ENCODE measurements around the gene ZBTB46.
A peak's percentile ranks its signal among the peaks of the same experiment; 100 is the strongest.
"Not testable (repeated sequence)": the region's sequence is repeated elsewhere in the genome, so short reads cannot be mapped to it uniquely, and the experiment has no call there.

ZBTB46 gene

DNA sequence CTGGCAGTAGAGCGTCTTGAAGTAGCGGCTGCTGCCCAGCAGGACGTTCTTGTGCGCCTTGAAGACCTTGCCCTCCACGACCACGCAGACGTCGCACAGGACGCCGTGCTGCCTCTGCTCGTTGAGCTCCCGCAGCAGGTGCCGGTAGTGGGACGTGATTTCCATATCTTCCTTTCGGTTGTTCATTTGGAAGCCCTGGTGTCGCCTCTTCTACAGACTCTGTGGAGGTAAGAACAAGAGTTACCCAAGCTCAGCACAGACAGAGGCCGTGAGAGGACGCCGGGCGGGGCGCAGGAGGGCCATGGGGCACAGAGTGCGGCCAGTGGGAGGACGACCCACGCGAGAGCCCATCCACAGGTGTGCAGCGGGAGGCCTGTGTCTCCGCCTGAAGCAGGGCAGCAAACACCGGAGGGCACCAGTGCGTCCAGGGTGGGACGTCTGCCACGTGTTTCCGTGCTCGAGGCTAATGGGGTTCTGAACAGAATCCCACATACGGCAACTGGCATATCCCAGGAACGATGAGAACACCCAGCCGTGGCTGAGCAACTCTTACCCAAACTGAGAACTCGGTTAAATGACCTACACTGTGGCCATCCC, 40.4 kb downstream of the ZBTB46 start:
- DNase-seq (ENCODE audit: low read depth in 2 of 3, low spot score in 2 of 3) = no peak

DNA sequence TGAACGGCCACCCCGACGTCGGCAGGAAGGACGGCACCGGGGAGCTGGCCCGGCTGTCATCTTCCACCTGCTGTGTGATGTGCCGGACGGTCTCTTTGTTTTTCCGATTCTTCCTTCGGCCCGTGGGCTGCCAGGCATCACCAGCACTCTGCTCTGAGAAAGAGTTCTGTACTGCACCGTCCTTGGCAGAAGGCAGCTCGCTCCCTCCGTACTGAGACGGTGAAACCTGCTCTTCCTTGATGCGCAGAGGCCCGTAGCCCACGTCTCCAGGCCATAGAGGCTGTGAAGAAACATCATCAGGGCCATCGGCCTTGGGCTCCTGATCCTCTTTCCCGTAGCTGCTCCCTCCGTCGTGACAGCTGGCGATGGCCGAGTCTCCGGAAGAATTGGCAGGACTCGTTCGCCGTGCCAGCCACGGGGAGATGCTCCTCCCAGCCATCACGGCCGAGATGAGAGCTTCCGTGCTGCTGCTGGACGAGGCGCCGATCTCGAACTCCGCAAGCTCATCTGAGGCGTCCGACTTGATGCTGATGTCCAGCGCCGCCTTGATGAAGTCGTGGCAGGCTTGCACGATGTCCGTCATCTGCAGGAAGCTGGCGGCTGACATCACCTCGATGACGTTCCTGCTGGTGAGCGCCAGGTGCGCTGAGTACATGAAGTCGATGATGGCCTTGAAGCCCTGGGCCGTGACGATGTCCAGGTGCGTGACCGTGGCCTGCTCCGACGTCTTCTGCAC, 41.1 kb downstream of the ZBTB46 start:
- no peak for DNase-seq (ENCODE audit: low read depth in 2 of 3, low spot score in 2 of 3)

DNA sequence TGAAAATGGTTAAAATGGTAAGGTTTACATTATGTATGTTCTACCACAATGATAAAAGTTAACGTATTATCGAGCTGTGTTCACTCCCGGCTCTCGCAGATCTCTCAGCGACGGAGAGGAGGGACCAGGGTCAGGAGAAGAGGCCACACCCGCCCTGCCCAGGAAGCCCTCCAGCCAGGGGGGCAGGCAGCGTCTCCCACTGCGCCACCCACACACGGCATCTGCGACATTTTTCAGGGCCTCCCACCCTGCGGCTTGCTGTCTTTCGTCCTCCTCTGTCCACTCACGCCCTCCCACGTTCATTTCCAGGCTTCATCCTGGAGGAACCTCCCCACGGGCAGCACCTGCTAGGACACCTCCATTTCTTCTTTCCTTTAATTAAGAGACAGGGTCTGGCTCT, 43.3 kb downstream of the ZBTB46 start:
- DNase-seq (ENCODE audit: low read depth in 2 of 3, low spot score in 2 of 3) = no peak

DNA sequence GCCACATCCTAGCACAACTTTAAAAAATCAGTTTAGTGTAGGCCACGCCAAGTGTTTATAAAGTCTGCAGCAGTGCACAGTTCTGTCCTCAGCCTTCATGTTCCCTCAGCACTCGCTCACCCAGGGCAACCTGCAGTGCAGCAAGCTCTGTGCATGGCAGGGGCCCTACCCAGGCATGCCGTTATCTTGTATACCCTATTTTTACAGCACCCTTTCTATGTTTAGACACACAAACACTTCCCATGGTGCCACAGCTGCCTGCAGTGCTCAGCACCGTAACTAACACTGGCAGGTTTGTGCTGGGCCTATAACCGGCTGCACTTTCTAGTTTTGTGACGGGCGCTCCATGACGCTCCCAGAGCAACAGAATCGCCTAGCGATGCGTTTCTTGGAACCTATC, 43.8 kb downstream of the ZBTB46 start:
- DNase-seq (ENCODE audit: low read depth in 2 of 3, low spot score in 2 of 3) = no peak

GRCh38 chr20:63785691-63786131, 45.4 kb downstream of the ZBTB46 start:
- no peak for DNase-seq (ENCODE audit: low read depth in 2 of 3, low spot score in 2 of 3)

GRCh38 chr20:63783970-63784369, 47.1 kb downstream of the ZBTB46 start:
- DNase-seq (ENCODE audit: low read depth in 2 of 3, low spot score in 2 of 3) = no peak

DNA sequence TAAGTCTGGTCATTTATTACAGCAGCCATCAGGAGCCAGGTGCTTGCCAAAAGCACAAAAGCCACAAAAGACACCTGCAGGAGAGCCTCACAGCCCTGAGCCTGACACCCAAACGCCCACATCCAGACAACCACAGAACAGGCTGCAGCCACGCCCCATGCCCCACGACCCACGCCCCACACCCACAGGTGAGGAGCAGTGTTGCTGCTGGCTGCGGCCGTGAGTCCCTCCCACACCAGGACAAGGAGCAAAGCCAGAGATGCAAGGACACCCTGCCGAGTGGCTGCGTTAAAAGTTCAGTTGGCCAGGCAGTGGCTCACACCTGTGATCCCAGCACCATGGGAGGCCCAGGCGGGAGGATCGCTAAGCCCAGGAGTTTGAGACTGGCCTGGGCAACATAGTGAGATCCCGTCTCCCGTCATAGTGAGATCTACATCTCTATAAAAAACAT, 48.5 kb downstream of the ZBTB46 start:
- no peak for DNase-seq (ENCODE audit: low read depth in 2 of 3, low spot score in 2 of 3)

DNA sequence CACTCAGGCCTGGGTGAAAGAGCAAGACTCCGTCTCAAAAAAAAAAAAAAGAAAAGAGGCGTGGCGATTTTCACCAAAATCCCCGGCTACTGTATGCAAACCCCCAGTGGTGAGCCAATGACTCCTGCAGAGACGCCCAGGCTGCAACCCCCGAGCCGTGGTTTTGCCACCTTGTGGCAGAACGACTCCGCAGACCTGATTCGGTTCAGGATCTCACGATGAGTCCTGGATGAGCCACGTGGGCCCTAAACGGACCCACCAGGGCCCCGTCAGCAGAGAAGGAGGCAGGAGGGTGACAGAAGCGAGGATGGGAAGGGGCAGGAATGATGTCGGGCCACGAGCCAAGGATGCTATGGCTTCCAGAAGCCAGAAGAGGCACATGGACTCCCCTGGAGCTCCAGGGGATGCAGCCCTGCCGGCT, 49.0 kb downstream of the ZBTB46 start:
- peak in 1 of 3 experiments; percentile 15 for DNase-seq (ENCODE audit: low read depth in 2 of 3, low spot score in 2 of 3)

DNA sequence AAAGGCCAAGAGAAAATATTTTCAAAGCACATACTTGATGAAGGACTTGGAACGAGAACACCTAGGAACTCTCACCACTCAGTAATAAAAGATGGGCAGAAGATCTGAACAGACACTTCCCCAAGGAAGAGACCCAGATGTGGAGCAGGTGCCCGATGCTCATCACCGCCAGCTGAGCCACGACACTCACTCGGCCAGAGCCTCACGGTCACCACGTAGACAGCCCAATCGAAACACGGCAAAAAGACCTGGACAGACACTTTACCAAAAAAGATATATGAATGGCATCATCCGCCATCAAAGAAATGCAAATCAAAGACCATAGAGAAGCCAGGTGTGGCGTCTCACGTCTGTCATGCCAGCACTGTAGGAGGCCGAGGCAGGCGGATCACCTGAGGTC, 49.9 kb downstream of the ZBTB46 start:
- no peak for DNase-seq (ENCODE audit: low read depth in 2 of 3, low spot score in 2 of 3)

DNA sequence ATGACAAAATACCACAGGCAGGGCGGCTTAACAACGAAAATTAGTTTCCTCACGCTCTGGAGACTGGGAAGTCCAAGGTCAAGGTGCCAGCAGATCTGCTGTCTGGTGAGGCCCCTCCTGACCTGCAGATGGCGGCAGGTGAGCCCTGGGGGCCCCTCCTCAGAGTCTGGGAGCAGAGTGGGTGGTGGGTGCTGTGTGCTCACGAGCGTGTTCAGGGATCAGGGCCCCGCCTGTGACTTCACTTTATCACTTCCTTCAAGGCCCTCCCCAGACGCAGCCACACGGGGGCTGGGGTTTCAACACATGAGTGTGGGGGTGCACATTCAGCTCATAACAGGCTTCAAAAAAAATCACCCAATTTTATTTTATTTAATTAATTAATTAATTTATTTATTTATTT, 52.2 kb downstream of the ZBTB46 start:
- no peak for DNase-seq (ENCODE audit: low read depth in 2 of 3, low spot score in 2 of 3)

DNA sequence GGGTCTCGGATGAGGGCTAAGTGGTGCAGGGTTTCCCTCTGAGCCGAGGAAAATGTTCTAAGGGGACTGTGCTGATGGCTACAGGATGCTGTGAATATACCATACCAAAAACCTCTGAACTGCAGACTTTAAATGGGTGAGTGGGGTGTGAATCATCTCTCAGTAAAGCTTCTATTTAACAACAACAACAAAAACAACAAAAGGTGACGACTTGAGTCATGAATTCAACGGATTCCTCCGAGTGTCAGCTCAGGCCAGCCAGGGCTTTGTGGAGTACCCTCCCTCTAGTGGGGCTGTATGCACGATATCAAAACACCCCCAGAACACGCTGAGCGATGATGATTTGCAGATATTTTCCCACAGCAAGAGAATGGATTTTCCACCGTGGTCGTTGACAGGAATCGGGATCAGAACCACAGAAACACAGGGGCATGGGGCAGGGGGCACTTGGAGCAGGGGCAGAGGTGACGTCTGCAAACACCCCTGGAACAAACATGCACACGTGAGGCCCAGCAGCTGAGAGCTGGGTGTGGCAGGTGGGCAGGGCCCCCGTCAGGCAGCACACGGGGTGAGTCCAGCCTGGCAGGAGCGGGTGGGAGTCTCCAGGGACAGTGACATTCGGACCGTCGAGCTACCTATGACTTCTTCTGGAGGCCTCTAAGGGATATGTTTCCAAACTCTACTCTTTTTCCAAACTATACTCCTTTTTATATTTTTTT, 52.9 kb downstream of the ZBTB46 start:
- no peak for DNase-seq (ENCODE audit: low read depth in 2 of 3, low spot score in 2 of 3)

DNA sequence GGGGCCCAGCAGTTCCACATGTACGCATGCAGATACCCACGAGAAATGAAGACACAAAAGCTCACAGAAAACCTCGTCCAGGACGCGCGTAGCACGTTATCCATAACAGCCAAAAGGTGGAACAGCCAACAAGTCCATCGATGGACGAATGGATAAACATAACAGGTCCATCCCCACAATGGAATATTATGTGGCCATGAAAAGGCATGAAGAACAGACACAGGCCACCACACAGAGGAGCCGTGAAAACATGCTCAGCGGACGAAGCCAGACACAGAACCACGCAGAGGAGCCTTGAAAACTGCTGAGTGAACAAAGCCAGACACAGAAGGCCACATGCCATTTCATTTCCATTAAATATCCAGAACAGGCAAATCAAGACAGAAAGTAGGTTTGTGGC, 53.5 kb downstream of the ZBTB46 start:
- DNase-seq (ENCODE audit: low read depth in 2 of 3, low spot score in 2 of 3) = no peak

DNA sequence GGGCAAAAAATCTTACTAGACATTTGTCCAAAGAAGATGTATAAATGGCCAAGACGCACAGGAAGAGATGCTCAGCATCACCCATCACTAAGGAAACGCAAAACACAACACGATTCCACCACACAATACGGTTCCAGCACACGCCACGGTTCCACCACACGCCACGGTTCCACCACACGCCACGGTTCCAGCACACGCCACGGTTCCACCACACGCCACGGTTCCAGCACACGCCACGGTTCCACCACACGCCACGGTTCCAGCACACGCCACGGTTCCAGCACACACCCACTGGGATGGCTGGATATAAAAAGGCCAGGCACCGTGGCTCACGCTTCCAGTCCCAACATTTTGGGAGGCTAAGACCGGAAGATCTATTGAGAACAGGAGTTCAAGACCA, 54.2 kb downstream of the ZBTB46 start:
- DNase-seq (ENCODE audit: low read depth in 2 of 3, low spot score in 2 of 3) = not testable (repeated sequence)

DNA sequence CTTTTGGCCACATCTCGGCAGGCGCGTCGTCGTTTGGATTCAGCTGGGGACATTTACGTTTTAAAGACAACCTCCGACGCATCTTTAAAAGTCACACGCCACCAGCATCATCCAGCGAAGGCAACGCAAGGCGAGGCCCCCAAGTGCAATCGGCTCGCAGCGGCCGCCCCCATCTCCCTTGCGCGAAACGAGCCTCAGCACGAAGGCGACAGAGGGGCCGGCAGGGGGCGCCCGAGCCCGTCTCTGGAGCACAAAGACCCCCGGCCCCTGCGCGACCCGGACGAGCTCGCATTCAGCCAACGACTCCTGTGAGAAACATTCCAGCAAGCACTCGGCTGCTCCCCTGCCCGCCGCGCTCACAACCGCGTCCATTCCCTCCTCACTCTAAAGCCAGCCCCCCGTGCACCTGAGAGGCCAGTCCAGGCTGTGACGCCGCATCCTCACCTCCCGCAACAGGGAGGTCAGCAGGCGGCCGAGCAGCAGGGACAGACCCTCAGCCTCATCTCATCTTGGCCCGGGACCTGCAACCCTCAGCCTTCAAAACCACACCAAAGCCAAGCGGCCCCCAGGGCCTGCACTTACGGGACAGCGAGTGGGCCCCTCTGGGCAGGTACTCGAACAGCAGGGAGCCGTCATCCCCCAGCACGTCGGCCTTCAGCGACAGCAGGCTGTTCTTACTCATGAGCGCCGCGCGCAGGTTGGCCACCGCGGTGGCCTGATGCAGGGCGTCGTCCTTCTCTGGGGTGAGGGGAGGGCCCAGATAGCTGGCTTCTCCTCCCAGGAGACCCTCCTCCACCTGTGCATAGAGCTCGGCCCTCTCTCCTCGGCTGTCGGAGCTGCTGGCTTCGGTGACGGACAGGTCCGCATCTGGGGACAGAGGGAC, 55.7 kb downstream of the ZBTB46 start:
- no peak for DNase-seq (ENCODE audit: low read depth in 2 of 3, low spot score in 2 of 3)

DNA sequence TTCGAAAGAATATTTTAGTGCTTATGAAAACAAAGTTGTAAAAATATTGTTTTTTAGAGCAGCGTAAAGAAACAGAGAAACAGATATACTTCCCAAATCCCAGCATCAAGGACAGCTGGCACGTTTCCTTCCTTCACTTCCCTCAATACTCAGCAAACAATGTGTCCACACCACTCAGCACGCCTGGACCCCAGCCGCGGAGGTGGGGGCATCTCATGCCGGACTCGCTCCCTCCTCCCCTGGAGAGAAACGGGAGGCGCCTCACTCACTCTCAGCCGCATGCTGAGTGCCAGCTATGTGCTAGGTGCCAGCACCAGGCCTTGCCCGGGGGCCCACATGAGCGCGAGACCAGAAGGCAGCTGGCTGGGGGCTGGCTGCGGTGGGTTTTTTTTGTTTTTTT, 56.8 kb downstream of the ZBTB46 start:
- no peak for DNase-seq (ENCODE audit: low read depth in 2 of 3, low spot score in 2 of 3)

DNA sequence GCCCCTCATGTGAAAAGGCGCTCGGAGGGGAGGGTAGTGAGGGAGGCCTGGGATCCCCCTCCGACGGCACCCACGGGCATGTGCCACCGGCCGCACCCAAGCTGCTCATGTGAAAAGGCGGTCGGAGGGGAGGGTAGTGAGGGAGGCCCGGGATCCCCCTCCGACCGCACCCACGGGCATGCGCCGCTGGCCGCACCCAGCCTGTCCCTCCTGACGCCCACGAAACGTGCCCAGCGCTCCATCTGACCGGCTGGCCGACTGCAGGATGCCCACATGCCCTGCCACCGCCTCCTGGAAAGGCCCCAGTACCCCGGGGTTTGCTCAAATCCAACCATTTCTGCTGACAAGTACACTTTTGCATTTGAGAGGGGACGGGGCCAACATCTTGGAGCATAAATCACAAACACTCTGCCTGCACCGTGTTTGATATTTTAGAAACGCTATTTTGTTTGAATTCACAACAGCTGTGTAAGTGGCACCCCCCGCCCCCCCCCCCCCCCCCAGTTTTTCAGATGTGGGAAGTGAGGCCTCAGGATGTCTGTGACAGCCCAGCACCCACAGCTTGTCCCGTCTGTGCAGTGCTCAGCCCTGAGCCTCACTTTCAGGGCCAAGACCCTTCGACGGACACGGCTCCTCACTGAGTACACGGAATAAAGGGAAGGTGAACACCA, 57.4 kb downstream of the ZBTB46 start:
- DNase-seq (ENCODE audit: low read depth in 2 of 3, low spot score in 2 of 3) = no peak

- DNase-seq (ENCODE audit: low read depth in 2 of 3, low spot score in 2 of 3) = no peak
Measured at GRCh38 chr20:63772781-63773518, 58.1 kb downstream of the ZBTB46 start.

DNA sequence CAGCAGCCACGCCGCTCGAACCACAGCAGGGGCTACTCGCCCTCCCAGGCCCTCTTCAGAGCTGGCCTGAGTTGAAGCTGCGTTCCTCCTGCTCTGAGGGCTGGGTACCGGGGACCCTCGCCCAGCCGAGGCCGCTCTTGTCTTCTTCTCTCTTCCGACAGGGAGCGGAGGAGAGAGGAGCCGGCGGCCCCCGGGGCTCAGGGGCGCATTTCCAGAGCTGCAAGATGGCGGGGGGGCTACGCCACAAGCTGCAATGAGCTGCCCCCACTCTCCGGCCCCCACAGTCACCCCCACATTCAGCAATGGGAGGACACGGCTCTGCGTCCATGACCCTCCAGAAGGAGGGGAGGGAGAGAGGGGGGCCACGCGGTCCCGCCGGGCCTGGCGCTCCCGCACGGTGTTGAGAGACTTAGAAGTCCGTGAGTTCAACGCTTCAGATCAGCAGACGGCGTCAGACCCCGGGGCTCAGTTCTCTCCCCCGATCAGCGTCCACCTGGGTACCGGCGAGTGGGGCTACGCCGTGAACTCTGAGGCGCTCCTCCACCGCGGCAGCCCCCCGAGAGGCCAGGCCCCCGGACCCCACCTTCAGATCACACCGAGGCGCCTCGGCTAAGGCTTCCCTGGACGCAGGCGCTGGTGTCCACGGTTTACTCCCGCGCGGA, 59.9 kb downstream of the ZBTB46 start:
- DNase-seq (ENCODE audit: low read depth in 2 of 3, low spot score in 2 of 3) = no peak

DNA sequence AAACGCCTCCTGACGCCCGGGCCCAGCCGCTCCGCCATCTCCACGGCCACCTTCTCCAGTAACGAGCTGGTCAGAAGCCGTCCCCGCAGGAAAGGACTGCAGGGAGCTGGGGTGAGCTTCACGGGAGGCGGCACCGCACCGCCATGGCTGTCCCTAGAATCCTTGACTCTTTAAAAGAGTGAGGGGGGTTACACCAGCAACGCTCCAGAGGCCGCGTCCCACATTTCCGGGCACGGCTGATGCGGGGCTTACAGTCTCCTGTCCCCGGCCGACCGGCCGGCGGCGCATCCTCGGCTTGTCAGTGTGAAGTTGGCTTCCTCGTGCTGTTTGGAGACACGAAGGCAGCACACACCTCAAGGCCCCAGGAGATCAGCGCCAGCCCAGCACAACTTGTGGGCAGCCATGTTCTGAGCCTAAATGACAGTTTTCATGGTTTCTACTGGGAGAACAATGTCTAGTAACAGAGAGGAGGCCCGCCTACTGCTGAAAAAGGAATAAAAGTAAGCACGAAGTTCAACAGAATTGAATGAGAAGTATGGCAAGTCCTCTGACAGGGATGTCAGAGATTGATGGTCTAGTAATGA, 61.1 kb downstream of the ZBTB46 start:
- no peak for DNase-seq (ENCODE audit: low read depth in 2 of 3, low spot score in 2 of 3)
